Mucosa of rectum (tissue), 2 donors: ENCODE results near the gene KCNJ4.
A peak's percentile ranks its signal among the peaks of the same experiment; 100 is the strongest.

ENCODE experiments used
- H3K27ac ChIP-seq, 2 donors: one replicate each; pipeline ENCODE4 v1.7.0; 2013; ENCODE audit warnings: inconsistent platforms in 2 of 2, low read depth in 2 of 2, low read length in 2 of 2
- H3K27me3 ChIP-seq, 2 donors: one replicate each; pipeline ENCODE4 v1.7.0; 2013; ENCODE audit warnings: low read length in 2 of 2; ENCODE audit not compliant: control insufficient read depth in 2 of 2, insufficient read depth in 2 of 2
- H3K36me3 ChIP-seq, 2 donors: one replicate each; pipeline ENCODE4 v1.7.0; 2013; ENCODE audit warnings: low read length in 2 of 2; ENCODE audit not compliant: control insufficient read depth in 2 of 2, insufficient read depth in 2 of 2
- H3K4me1 ChIP-seq, 2 donors: one replicate each; pipeline ENCODE4 v1.7.0; 2013; ENCODE audit warnings: low read length in 2 of 2, mild to moderate bottlenecking in 1 of 2; ENCODE audit not compliant: control insufficient read depth in 2 of 2, insufficient read depth in 2 of 2
- H3K4me3 ChIP-seq, 2 donors: one replicate each; pipeline ENCODE4 v1.7.0; 2013; ENCODE audit warnings: low read length in 2 of 2
- H3K9ac ChIP-seq, 2 donors: one replicate each; pipeline ENCODE4 v1.7.0; 2013; ENCODE audit warnings: low read length in 2 of 2, low read depth in 1 of 2, mild to moderate bottlenecking in 1 of 2
- H3K9me3 ChIP-seq, 2 donors: one replicate each; pipeline ENCODE4 v1.7.0; 2013; ENCODE audit warnings: low read length in 2 of 2; ENCODE audit not compliant: control insufficient read depth in 2 of 2
- donor health status: healthy.
- donor health status: Normal muscosa, but diverticular disease.

The KCNJ4 gene

GRCh38 chr22:38454353-38455075, 485 bp downstream of the KCNJ4 start:
- H3K9ac ChIP-seq, result no peak overlapping the region
- H3K4me3 ChIP-seq, result peak overlapping the region in 1 of 2 donors; percentile 43
- peaks cover 3 to 6% of the 10 kb centered on the region in 2 donors for H3K4me1 ChIP-seq
- no peaks in the 10 kb centered on the region for H3K9me3 ChIP-seq
- H3K36me3 ChIP-seq, result no peaks in the 10 kb centered on the region
- peaks cover 54 to 61% of the 10 kb centered on the region in 2 donors for H3K27me3 ChIP-seq
- no peak overlapping the region for H3K27ac ChIP-seq

- peaks cover 3 to 6% of the 10 kb centered on the region in 2 donors for H3K4me1 ChIP-seq
- H3K27ac ChIP-seq, result no peak overlapping the region
- peaks cover 49 to 61% of the 10 kb centered on the region in 2 donors for H3K27me3 ChIP-seq
- H3K9me3 ChIP-seq, result no peaks in the 10 kb centered on the region
- H3K4me3 ChIP-seq, result no peak overlapping the region
- no peak overlapping the region for H3K9ac ChIP-seq
- no peaks in the 10 kb centered on the region for H3K36me3 ChIP-seq
Observed at GRCh38 chr22:38453996-38454352, 1.0 kb downstream of the KCNJ4 start.

GRCh38 chr22:38453066-38453672, 1.8 kb downstream of the KCNJ4 start:
- H3K9ac ChIP-seq, result no peak overlapping the region
- no peak overlapping the region for H3K4me3 ChIP-seq
- no peaks in the 10 kb centered on the region for H3K36me3 ChIP-seq
- no peaks in the 10 kb centered on the region for H3K9me3 ChIP-seq
- H3K4me1 ChIP-seq, result peaks cover 3 to 6% of the 10 kb centered on the region in 2 donors
- H3K27me3 ChIP-seq, result peaks cover 43 to 54% of the 10 kb centered on the region in 2 donors
- no peak overlapping the region for H3K27ac ChIP-seq

GRCh38 chr22:38452373-38453065, 2.5 kb downstream of the KCNJ4 start:
- Histone ChIP-seq H3K36me3 (no peaks in the 10 kb centered on the region), H3K9me3 (no peaks in the 10 kb centered on the region), H3K4me3 (no peak overlapping the region), H3K9ac (no peak overlapping the region), H3K4me1 (peaks cover 3 to 6% of the 10 kb centered on the region in 2 donors), H3K27ac (no peak overlapping the region), H3K27me3 (peaks cover 41 to 50% of the 10 kb centered on the region in 2 donors)

- peaks cover 3 to 6% of the 10 kb centered on the region in 2 donors for H3K4me1 ChIP-seq
- H3K4me3 ChIP-seq, result no peak overlapping the region
- no peaks in the 10 kb centered on the region for H3K9me3 ChIP-seq
- H3K27ac ChIP-seq, result no peak overlapping the region
- no peaks in the 10 kb centered on the region for H3K36me3 ChIP-seq
- H3K9ac ChIP-seq, result no peak overlapping the region
- peaks cover 34 to 43% of the 10 kb centered on the region in 2 donors for H3K27me3 ChIP-seq
Observed at GRCh38 chr22:38451864-38452263, 3.1 kb downstream of the KCNJ4 start.

- Histone ChIP-seq H3K9me3 (no peaks in the 10 kb centered on the region), H3K9ac (no peak overlapping the region), H3K36me3 (no peaks in the 10 kb centered on the region), H3K27ac (no peak overlapping the region), H3K4me1 (peaks cover 3 to 6% of the 10 kb centered on the region in 2 donors), H3K27me3 (peaks cover 30 to 39% of the 10 kb centered on the region in 2 donors), H3K4me3 (no peak overlapping the region)
Observed at GRCh38 chr22:38451404-38451803, 3.6 kb downstream of the KCNJ4 start.

- H3K4me1 ChIP-seq, result peaks cover 3 to 6% of the 10 kb centered on the region in 2 donors
Observed at GRCh38 chr22:38450234-38450797, 4.7 kb downstream of the KCNJ4 start.

GRCh38 chr22:38449776-38450175, 5.2 kb downstream of the KCNJ4 start:
- H3K27me3 ChIP-seq, result peaks cover 34 to 37% of the 10 kb centered on the region in 2 donors
- no peak overlapping the region for H3K9ac ChIP-seq
- no peak overlapping the region for H3K27ac ChIP-seq
- no peak overlapping the region for H3K4me3 ChIP-seq
- H3K9me3 ChIP-seq, result no peaks in the 10 kb centered on the region
- H3K4me1 ChIP-seq, result peaks cover 3 to 6% of the 10 kb centered on the region in 2 donors
- no peaks in the 10 kb centered on the region for H3K36me3 ChIP-seq

More at GRCh38 chr22:38450234-38450797, 4.7 kb downstream of the KCNJ4 start:
- Histone ChIP-seq H3K9ac (no peak overlapping the region), H3K27ac (no peak overlapping the region), H3K27me3 (peaks cover 32 to 35% of the 10 kb centered on the region in 2 donors), H3K9me3 (no peaks in the 10 kb centered on the region), H3K4me3 (no peak overlapping the region), H3K36me3 (no peaks in the 10 kb centered on the region)

- H3K4me3 ChIP-seq, result no peak overlapping the region
- no peaks in the 10 kb centered on the region for H3K36me3 ChIP-seq
- no peak overlapping the region for H3K9ac ChIP-seq
- H3K27ac ChIP-seq, result no peak overlapping the region
- H3K4me1 ChIP-seq, result no peaks in the 10 kb centered on the region
- H3K9me3 ChIP-seq, result no peaks in the 10 kb centered on the region
- peaks cover 34 to 40% of the 10 kb centered on the region in 2 donors for H3K27me3 ChIP-seq
Observed at GRCh38 chr22:38448945-38449745, 5.9 kb downstream of the KCNJ4 start.
